ENCODE results near the gene ENO2. TPM values are rescaled to one million over a fixed set of nuclear protein-coding genes. Genes with fewer than 3 reads are reported as not detected.

The ENO2 gene
- polyA plus RNA-seq, 1 of the 3 experiments (the other 2 are of a cell fraction): 50.6 TPM

- no peaks in the 10 kb centered on the region for H3K9me2 ChIP-seq
- H2AFZ ChIP-seq (ENCODE audit: low read depth): no peak overlapping the region
- WGBS (ENCODE audit: low lambda C conversion rate): 74% methylated on average over 6 of the region's 6 CpGs
- H3K4me3 ChIP-seq (ENCODE audit: low read depth in 2 of 2, low read length in 1 of 2): no peak overlapping the region
- H3K4me2 ChIP-seq: no peak overlapping the region
- TF ChIP-seq NRF1 (IDR thresholded peaks at IDR 0.05; ENCODE audit: low read depth, low read length) (no peak), RAD21 (IDR thresholded peaks at IDR 0.05; ENCODE audit: low read length) (no peak), SIN3A (IDR thresholded peaks at IDR 0.05; ENCODE audit: borderline replicate concordance, low read depth, low read length) (no peak), REST (IDR thresholded peaks at IDR 0.05; ENCODE audit: low read depth, low read length) (no peak), GABPA (IDR thresholded peaks at IDR 0.05; ENCODE audit: low read depth) (no peak), RXRA (IDR thresholded peaks at IDR 0.05; ENCODE audit: borderline replicate concordance, low read depth) (no peak), TEAD4 (IDR thresholded peaks at IDR 0.05; ENCODE audit: borderline replicate concordance, insufficient read depth) (no peak), GATA2 (CRISPR knock-in tag; IDR thresholded peaks at IDR 0.05) (no peak), RCOR1 (IDR thresholded peaks at IDR 0.05; ENCODE audit: low read length) (no peak)
- TF ChIP-seq, protein P1, sequence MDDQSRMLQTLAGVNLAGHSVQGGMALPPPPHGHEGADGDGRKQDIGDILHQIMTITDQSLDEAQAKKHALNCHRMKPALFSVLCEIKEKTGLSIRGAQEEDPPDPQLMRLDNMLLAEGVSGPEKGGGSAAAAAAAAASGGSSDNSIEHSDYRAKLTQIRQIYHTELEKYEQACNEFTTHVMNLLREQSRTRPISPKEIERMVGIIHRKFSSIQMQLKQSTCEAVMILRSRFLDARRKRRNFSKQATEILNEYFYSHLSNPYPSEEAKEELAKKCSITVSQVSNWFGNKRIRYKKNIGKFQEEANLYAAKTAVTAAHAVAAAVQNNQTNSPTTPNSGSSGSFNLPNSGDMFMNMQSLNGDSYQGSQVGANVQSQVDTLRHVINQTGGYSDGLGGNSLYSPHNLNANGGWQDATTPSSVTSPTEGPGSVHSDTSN (IDR thresholded peaks at IDR 0.05): no peak
- peaks cover 6 to 7% of the 10 kb centered on the region in 2 experiments for H3K36me3 ChIP-seq (replicated peaks in 1 of 2; ENCODE audit: control insufficient read depth in 1 of 2, insufficient read depth in 2 of 2, low read length in 1 of 2)
- H3K9me3 ChIP-seq: no peaks in the 10 kb centered on the region
- no peaks in the 10 kb centered on the region for H3K27me3 ChIP-seq (ENCODE audit: insufficient read depth)
- peaks cover 26% of the 10 kb centered on the region in 2 experiments; a peak in 3 of 4 replicates for H3K4me1 ChIP-seq (ENCODE audit: control insufficient read depth in 1 of 2, insufficient read depth in 2 of 2, low read depth in 1 of 2, low read length in 1 of 2)
- peaks cover 30% of the 10 kb centered on the region for H3F3A ChIP-seq (replicated peaks; ENCODE audit: insufficient read depth)
- ChIA-PET POLR2A (interaction anchor here (1.1 to 7.3 kb wide), 6 partner anchors 10 to 235 kb away, joined by 4 to 82 read pairs (median 6); partner anchors contain the start of genes C12orf57, ENO2, RNU7-1 and USP5), CTCF (interaction anchor here (0.7 to 8.2 kb wide), 25 partner anchors 10 to 181 kb away, joined by 3 to 134 read pairs (median 4); partner anchors contain the start of genes C12orf57, C1R, ENO2 and LPCAT3)
- H3K9ac ChIP-seq: no peak overlapping the region
- H3K27ac ChIP-seq (ENCODE audit: low read depth in 2 of 2, low read length in 1 of 2): no peak overlapping the region; a peak in 2 of 4 replicates
- H3K79me2 ChIP-seq (ENCODE audit: insufficient read depth): peaks cover 23% of the 10 kb centered on the region
- no peak for DNase-seq
- H4K20me1 ChIP-seq (ENCODE audit: insufficient read depth): peaks cover 3% of the 10 kb centered on the region; the same call in 1 of the 2 replicates
Observed at GRCh38 chr12:6923851-6924250, 9.5 kb downstream of the ENO2 start.

- WGBS (ENCODE audit: low lambda C conversion rate): 29% methylated on average over 1 of the region's 1 CpG
- no peak for TF ChIP-seq GABPA (IDR thresholded peaks at IDR 0.05; ENCODE audit: low read depth)
- no peak for TF ChIP-seq USF2 (IDR thresholded peaks at IDR 0.05; ENCODE audit: borderline replicate concordance, low read depth, low read length)
- TF ChIP-seq MEF2A (IDR thresholded peaks at IDR 0.05; ENCODE audit: borderline replicate concordance, low read depth): no peak
- TF ChIP-seq MXI1 (IDR thresholded peaks at IDR 0.05; ENCODE audit: low read depth, low read length): no peak
- no peak for TF ChIP-seq REST (IDR thresholded peaks at IDR 0.05; ENCODE audit: low read depth, low read length)
- TF ChIP-seq YY1 (IDR thresholded peaks at IDR 0.05; ENCODE audit: low read depth): no peak
- TF ChIP-seq, protein P2, sequence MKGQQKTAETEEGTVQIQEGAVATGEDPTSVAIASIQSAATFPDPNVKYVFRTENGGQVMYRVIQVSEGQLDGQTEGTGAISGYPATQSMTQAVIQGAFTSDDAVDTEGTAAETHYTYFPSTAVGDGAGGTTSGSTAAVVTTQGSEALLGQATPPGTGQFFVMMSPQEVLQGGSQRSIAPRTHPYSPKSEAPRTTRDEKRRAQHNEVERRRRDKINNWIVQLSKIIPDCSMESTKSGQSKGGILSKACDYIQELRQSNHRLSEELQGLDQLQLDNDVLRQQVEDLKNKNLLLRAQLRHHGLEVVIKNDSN (IDR thresholded peaks at IDR 0.05; ENCODE audit: borderline replicate concordance, low read depth): no peak
- no peak for TF ChIP-seq TCF12 (IDR thresholded peaks at IDR 0.05)
- TF ChIP-seq FOSL2 (IDR thresholded peaks at IDR 0.05; ENCODE audit: borderline replicate concordance, low read depth): no peak
- no peak for TF ChIP-seq GATA2 (CRISPR knock-in tag; IDR thresholded peaks at IDR 0.05)
Observed at GRCh38 chr12:6925239-6925539, 10.8 kb downstream of the ENO2 start.

More at GRCh38 chr12:6925239-6925539, 10.8 kb downstream of the ENO2 start:
- peak overlapping the region; percentile 17; the same call in 1 of the 2 replicates for H2AFZ ChIP-seq (ENCODE audit: low read depth)
- peaks cover 30% of the 10 kb centered on the region for H3F3A ChIP-seq (replicated peaks; ENCODE audit: insufficient read depth)
- H4K20me1 ChIP-seq (ENCODE audit: insufficient read depth): peaks cover 16% of the 10 kb centered on the region
- peak overlapping the region; percentile 56 for H3K9ac ChIP-seq
- H3K36me3 ChIP-seq (replicated peaks in 1 of 2; ENCODE audit: control insufficient read depth in 1 of 2, insufficient read depth in 2 of 2, low read length in 1 of 2): peaks cover 5 to 12% of the 10 kb centered on the region in 2 experiments
- H3K79me2 ChIP-seq (ENCODE audit: insufficient read depth): peaks cover 37% of the 10 kb centered on the region
- POLR2A ChIA-PET: interaction anchor here (0.5 to 7.3 kb wide), 13 partner anchors 8 to 172 kb away, joined by 3 to 82 read pairs (median 5); partner anchors contain the start of genes C12orf57, ENO2, RNU7-1 and SPSB2
- peak overlapping the region; percentile 76 to 90 for H3K27ac ChIP-seq (ENCODE audit: low read depth in 2 of 2, low read length in 1 of 2)
- H3K4me3 ChIP-seq (ENCODE audit: low read depth in 2 of 2, low read length in 1 of 2): no peak overlapping the region; a peak in 1 of 4 replicates
- no peak for DNase-seq
- no peaks in the 10 kb centered on the region for H3K9me3 ChIP-seq
- H3K9me2 ChIP-seq: no peaks in the 10 kb centered on the region
- H3K4me1 ChIP-seq (ENCODE audit: control insufficient read depth in 1 of 2, insufficient read depth in 2 of 2, low read depth in 1 of 2, low read length in 1 of 2): peaks cover 34 to 38% of the 10 kb centered on the region in 2 experiments
- no peaks in the 10 kb centered on the region for H3K27me3 ChIP-seq (ENCODE audit: insufficient read depth)
- CTCF ChIA-PET: interaction anchor here (0.7 to 8.2 kb wide), 15 partner anchors 12 to 188 kb away, joined by 3 to 134 read pairs (median 17); partner anchors contain the start of genes C12orf57, C1R, ENO2 and RNU7-1
- H3K4me2 ChIP-seq: peak overlapping the region; percentile 81

All from SK-N-SH (cell line).